ENCODE measurements around the gene DNAH5. TPM values are rescaled to one million over a fixed set of nuclear protein-coding genes. Genes with fewer than 3 reads are reported as not detected.

Gene DNAH5
- total and polyA plus RNA-seq, 2 of the 13 experiments (the other 11 are each of a cell fraction or from before 2014, with no cell fraction given): 0.09 TPM

DNA sequence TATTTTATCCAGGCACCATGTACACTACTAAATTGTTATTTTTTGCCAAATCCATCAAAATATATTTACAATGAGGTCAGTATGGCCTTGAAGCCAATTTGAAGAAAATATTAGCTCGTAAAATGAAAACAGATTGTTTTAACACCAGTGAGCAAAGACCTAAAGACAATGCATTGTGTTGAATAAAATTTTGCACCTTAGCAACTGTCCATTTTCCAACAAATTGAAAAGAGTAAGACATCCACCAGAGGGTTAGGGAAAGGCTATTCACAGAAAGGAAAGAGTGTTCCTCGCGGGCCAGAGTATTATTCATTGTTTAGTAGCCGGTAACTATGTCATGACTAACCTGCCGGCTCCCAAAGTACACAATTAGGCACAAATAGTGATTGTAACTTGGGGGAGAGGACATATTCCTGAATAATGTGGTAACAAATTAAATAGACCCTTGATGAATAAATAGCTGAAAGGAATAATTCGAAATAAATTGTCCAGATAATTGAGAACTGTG is 213.3 kb downstream of the DNAH5 start:
- ATAC-seq: no peak
- no peaks in the 10 kb centered on the region for H4K20me1 ChIP-seq (ENCODE audit: insufficient read depth, low read length)
- 74% methylated on average over 6 of the region's 6 CpGs for WGBS (ENCODE audit: low lambda C conversion rate)
- no peak for FAIRE-seq
- in situ Hi-C loops (cut with HindIII; ENCODE audit: extremely low pct_ligation_motif_present, low pct_unique_long_range_greater_than_20kb) (no loop called here), intact Hi-C loops (cut with micrococcal nuclease; ENCODE audit: unreplicated experiment) (no loop called here)
- H3K27ac ChIP-seq (ENCODE audit: extremely low read length, insufficient read depth, low read length): no peak overlapping the region
- BruUV-seq (replicated peaks): no TSS peak
- H3K36me3 ChIP-seq (replicated peaks in 1 of 2; ENCODE audit: control insufficient read depth in 1 of 2, insufficient read depth in 2 of 2, low read length in 2 of 2): no peaks in the 10 kb centered on the region
- CTCF ChIA-PET (ENCODE audit: low intra/inter-chr PET ratio, low total read pairs): no interaction called here
- no peaks in the 10 kb centered on the region for H3K9me3 ChIP-seq (ENCODE audit: low read length)
- POLR2A ChIA-PET: no interaction called here
- no peak overlapping the region for H3K4me3 ChIP-seq (replicated peaks in 1 of 3; ENCODE audit: insufficient read depth in 1 of 3, low read depth in 2 of 3, low read length in 3 of 3)
- no peak overlapping the region for H2AFZ ChIP-seq (ENCODE audit: low read length)
- no peaks in the 10 kb centered on the region; a peak in 1 of 5 replicates for H3K27me3 ChIP-seq (ENCODE audit: control insufficient read depth in 1 of 2, insufficient read depth in 2 of 2, low read length in 2 of 2)
- no peak overlapping the region for H3K4me2 ChIP-seq (ENCODE audit: low read depth, low read length)
- H3K9ac ChIP-seq (ENCODE audit: insufficient read depth, low read depth, low read length): no peak overlapping the region
- no peak for TF ChIP-seq ETV5 (CRISPR knock-in tag; IDR thresholded peaks at IDR 0.05; ENCODE audit: borderline replicate concordance)
- no peak for TF ChIP-seq ZNF253 (CRISPR knock-in tag; IDR thresholded peaks at IDR 0.05; ENCODE audit: borderline replicate concordance)
- no peak for TF ChIP-seq KLF6 (CRISPR knock-in tag; IDR thresholded peaks at IDR 0.05)
- TF ChIP-seq GFI1 (CRISPR knock-in tag; IDR thresholded peaks at IDR 0.05; ENCODE audit: borderline replicate concordance): no peak
- TF ChIP-seq, protein P1, sequence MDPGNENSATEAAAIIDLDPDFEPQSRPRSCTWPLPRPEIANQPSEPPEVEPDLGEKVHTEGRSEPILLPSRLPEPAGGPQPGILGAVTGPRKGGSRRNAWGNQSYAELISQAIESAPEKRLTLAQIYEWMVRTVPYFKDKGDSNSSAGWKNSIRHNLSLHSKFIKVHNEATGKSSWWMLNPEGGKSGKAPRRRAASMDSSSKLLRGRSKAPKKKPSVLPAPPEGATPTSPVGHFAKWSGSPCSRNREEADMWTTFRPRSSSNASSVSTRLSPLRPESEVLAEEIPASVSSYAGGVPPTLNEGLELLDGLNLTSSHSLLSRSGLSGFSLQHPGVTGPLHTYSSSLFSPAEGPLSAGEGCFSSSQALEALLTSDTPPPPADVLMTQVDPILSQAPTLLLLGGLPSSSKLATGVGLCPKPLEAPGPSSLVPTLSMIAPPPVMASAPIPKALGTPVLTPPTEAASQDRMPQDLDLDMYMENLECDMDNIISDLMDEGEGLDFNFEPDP (CRISPR knock-in tag; conservative IDR thresholded peaks at IDR 0.05): no peak
- no peak for TF ChIP-seq ZNF550 (CRISPR knock-in tag; IDR thresholded peaks at IDR 0.05; ENCODE audit: borderline replicate concordance)
- TF ChIP-seq USF2 (IDR thresholded peaks at IDR 0.05; ENCODE audit: low read depth, low read length): no peak
- TF ChIP-seq USF2 (CRISPR knock-in tag; IDR thresholded peaks at IDR 0.05; ENCODE audit: borderline replicate concordance): no peak
- TF ChIP-seq, protein P2, sequence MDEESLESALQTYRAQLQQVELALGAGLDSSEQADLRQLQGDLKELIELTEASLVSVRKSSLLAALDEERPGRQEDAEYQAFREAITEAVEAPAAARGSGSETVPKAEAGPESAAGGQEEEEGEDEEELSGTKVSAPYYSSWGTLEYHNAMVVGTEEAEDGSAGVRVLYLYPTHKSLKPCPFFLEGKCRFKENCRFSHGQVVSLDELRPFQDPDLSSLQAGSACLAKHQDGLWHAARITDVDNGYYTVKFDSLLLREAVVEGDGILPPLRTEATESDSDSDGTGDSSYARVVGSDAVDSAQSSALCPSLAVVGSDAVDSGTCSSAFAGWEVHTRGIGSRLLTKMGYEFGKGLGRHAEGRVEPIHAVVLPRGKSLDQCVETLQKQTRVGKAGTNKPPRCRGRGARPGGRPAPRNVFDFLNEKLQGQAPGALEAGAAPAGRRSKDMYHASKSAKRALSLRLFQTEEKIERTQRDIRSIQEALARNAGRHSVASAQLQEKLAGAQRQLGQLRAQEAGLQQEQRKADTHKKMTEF (CRISPR knock-in tag; IDR thresholded peaks at IDR 0.05): no peak
- TF ChIP-seq ZFP62 (CRISPR knock-in tag; IDR thresholded peaks at IDR 0.05): no peak
- TF ChIP-seq, protein P3, sequence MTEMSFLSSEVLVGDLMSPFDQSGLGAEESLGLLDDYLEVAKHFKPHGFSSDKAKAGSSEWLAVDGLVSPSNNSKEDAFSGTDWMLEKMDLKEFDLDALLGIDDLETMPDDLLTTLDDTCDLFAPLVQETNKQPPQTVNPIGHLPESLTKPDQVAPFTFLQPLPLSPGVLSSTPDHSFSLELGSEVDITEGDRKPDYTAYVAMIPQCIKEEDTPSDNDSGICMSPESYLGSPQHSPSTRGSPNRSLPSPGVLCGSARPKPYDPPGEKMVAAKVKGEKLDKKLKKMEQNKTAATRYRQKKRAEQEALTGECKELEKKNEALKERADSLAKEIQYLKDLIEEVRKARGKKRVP (CRISPR knock-in tag; IDR thresholded peaks at IDR 0.05): no peak
- no peak for TF ChIP-seq ZSCAN30 (CRISPR knock-in tag; IDR thresholded peaks at IDR 0.05)
- no peak for TF ChIP-seq SIX1 (CRISPR knock-in tag; IDR thresholded peaks at IDR 0.05; ENCODE audit: borderline replicate concordance)
- TF ChIP-seq, protein P4, sequence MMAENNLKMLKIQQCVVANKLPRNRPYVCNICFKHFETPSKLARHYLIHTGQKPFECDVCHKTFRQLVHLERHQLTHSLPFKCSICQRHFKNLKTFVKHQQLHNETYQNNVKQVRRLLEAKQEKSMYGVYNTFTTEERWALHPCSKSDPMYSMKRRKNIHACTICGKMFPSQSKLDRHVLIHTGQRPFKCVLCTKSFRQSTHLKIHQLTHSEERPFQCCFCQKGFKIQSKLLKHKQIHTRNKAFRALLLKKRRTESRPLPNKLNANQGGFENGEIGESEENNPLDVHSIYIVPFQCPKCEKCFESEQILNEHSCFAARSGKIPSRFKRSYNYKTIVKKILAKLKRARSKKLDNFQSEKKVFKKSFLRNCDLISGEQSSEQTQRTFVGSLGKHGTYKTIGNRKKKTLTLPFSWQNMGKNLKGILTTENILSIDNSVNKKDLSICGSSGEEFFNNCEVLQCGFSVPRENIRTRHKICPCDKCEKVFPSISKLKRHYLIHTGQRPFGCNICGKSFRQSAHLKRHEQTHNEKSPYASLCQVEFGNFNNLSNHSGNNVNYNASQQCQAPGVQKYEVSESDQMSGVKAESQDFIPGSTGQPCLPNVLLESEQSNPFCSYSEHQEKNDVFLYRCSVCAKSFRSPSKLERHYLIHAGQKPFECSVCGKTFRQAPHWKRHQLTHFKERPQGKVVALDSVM (CRISPR knock-in tag; IDR thresholded peaks at IDR 0.05): no peak
- TF ChIP-seq ZNF350 (CRISPR knock-in tag; IDR thresholded peaks at IDR 0.05; ENCODE audit: borderline replicate concordance, low read depth): no peak
- H3K4me1 ChIP-seq (ENCODE audit: insufficient read depth, low read length): no peaks in the 10 kb centered on the region
- no peak for DNase-seq (ENCODE audit: low spot score)
- H3K79me2 ChIP-seq (ENCODE audit: insufficient read depth, low read length): no peaks in the 10 kb centered on the region
